ENCODE data around the gene TGFBR1.

TGFBR1 gene

DNA sequence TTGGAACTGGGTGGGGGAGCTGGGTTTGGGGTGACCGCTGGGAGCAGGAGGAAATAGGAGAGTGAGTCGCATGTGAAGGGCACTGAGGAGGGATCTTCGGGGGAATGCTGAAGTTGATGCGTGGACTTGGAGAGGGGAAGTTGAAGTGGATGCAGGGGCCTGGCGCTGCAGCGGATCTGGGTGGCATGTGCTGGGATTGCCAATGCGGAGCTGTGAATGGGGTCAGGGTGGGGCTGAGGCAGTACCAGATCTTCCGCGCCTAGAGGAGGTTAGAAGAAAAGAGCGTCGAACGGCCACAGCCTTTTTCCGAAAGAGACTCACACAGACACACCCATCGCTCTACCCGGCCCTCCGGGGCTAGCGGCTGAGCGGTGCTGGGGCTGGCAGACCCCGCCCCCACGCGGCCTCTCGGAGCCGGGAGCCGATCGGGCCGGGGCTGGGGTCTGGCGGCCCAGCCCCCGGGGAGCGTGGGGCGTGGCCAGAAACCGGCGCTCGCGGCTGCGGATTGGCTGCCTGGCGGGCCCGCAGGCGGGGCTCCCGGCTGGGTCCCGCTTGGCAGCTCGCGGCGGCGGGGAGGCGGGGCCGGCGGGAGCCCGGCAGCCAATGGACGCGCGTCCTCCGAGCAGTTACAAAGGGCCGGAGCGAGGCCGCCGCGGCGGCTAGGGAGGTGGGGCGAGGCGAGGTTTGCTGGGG, at the start of gene TGFBR1:
Gene TGFBR1 (plus strand): TSS at position 655 of the 693 bp plus-strand sequence. CDS start 93 bp downstream, outside the sequence.
- DNase-seq: peak; percentile 91

DNA sequence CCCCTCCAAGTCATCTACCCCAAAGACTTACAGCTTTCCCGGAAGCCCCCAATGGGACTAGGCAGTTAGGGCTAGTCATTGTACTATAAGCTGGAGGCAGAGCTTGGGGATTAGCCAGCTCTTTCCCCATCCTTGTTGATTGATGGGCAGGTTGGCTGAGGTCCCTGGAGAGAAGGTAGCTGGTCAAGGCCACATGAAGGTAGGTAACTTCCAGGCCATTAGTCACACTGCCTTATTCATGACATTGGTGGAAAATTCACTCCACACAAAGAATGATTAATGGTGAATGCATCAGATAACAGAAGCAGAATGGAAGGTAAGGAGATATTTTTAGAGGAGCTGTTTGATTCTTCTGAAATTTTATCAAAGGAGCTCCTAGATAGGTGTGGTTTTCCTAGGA, 49.5 kb upstream of the TGFBR1 start:
- DNase-seq: no peak

DNA sequence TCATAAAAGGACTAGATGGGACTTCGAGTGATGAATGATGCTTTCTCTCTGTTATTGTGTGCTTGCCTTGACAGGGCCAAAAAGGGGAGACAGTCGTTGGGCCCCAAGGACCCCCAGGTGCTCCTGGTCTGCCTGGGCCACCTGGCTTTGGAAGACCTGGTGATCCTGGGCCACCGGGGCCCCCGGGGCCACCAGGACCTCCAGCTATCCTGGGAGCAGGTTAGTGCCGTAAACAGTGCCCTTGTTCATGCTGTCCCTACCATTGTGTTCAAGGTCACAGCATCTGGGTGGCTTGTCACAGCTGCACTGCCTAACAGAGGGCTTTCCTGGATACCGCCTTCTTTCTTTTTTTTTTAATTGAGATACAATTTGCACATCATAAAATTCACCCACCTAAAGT, 48.7 kb upstream of the TGFBR1 start:
- no peak for DNase-seq

DNA sequence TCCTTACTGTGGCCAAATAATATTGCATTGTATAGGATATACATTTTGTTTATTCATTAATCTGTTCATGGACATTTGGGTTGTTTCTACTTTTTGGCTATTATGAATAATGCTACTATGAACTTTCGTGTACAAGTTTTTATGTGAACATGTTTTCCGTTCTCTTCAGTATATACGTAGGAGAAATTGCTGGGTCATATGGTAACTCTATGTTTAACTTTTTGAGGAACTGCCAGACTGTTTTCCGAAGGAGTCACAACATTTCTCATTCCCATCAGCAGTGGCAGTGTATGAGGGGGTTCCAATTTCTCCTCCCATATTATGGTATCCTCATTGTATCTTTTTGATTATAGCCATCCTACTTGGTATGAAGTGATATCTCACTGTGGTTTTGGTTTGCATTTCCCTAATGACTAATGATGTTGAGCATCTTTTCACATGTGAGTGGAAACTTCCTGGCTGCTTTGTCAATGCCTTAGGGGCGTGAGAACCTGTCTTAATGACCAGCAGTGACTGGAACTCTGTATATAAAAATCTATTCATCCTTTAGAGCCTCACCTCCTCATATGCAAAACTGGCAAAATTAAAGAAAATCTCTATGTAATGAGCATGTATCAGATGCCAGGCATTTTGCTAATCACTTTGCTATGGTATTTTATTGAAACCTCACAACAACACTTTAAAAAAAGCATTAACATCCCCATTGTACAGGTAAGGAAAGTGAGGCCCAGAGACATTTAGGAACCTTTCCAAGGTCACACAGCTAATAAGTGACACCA, 47.8 kb upstream of the TGFBR1 start:
- DNase-seq: no peak

DNA sequence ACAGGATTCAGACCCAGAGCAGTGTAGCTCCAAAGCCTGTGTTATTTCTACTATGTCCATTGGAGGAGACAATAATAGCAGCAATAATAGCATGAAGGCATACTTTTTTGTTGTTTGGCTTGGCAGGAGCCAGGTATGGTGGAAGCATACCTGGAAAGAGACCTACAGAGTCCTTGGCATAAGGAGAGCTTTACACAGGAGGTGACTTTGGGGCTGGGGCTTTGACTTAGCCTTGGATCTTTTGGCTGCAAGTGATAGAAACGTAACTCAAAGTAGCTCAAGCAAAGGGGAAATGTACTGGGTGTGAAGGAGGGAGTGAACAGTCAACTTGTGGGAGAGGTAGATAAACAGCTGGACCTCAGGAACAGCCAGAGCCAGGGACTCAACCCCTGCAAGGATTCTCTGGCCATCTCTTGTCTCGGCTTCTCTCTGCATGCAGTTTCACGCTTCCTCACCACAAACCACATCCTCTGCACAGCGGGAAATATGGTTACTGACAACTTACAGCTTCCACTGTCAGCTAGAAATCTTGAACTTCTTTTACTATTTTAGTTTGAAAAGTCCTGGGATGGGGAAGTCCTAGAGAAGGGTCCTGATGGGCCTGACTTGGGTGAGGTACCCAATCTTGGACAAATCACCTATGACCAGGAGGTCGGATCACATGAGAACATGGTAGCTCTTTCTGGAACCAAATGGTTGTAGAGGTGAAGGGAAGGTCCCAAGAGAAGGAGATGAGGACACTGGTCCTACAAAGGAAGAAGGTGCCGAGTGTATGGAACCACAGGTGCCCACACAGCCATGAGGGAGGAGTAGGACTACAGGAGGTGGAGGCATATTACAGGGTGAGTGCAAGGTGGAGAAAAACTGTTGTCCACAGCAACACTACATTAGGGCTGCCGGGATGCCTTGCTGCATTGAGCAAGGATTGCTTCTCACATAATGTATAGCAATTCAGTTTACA, 47.0 kb upstream of the TGFBR1 start:
- DNase-seq: peak; percentile 46

DNA sequence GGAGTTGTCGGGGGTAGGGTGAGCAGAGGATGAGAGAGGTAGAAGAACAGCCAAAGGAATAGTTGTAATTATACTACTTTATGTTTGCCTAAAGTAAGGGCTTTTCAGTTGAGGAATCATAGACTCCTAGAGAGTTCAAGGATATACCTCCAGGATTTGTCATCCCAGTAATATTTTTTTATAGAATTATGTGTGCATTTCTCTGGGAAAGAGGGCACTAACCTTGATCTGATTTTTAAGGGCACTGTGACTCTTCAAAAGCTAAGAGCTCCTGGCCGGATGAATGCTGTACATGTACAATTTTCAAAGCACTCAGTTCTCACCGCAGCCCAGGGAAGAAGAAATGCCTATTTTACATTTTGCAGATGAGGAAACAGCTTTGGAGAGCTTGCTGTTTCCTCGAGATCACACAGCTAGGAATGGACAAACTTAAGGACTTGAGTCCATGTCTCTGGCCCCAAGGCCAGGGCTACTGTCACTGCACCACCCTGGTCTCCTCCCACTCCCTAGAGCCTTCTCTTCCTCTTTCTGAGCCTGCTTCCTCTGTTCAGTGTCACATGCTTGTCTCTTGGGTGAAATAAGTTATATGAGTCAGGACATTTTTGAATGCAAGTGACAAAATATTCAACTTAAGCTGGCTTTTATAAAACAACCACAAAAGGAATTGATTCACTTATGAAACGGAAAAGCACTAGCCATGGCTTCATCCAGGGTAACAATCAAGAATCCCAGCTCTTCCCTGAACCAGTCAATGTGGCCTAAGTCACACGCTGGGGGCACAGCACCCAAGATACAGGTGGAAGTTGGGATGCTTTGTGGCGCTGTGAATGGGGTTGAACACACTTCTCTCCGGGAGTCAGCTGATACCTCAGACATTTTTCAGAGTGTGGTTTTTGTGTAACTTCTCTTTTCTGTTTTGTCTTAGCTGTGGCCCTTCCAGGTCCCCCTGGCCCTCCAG, 45.7 kb upstream of the TGFBR1 start:
- DNase-seq: no peak

DNA sequence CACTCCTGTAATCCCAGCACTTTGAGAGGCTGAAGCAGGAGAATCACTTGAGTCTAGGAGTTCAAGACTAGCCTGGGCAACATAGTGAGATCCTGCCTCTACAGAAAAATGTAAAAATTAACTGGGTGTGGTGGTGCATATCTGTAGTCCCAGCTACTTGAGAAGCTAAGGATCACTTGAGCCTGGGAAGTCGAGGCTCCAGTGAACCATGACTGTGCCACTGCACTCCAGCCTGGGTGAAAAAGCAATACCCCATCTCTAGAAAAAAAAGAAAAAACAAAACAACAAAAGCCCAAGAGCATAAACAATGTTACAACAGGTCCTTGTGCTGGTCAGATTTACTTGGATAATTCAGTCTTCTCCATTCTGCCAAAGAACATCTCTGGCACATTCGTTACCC, 44.3 kb upstream of the TGFBR1 start:
- DNase-seq: no peak

DNA sequence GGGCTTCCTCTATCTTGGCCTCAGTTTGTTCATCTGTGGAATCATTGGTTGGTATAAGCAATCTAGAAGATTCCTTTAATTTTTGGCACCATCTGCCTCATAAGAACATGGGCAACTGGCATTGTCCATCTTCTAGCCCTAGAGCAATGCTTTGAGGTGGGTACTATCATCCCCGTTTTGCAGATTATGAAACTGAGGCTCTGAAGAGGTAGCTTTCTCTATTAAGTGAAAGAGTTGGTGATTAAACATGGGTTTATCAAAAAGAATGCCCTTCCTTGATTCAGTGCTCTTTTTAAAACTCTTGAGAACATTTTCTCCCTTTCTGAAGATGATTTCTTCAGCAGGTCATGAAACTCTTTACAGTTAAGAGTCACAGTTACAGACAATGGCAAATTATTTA, 42.4 kb upstream of the TGFBR1 start:
- DNase-seq: no peak

DNA sequence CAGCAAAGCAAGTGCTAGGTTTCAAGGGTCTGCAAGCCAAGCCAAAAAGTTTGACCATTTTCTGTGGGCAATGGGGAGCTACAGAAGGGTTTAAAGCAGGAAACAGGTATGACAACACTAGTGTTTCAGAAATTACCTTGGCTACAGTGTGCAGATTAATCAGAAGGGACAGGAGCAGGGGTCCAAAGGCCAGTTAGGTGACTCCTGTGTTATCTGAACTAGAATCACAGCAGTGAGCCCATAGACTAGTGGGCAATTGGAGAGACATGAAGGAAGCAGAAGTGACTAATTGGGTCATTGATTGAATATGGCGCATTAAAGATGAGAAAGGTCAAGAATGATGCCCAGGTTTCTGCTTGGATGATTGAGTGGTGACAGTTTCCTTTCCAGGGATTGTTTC, 41.4 kb upstream of the TGFBR1 start:
- DNase-seq: no peak

DNA sequence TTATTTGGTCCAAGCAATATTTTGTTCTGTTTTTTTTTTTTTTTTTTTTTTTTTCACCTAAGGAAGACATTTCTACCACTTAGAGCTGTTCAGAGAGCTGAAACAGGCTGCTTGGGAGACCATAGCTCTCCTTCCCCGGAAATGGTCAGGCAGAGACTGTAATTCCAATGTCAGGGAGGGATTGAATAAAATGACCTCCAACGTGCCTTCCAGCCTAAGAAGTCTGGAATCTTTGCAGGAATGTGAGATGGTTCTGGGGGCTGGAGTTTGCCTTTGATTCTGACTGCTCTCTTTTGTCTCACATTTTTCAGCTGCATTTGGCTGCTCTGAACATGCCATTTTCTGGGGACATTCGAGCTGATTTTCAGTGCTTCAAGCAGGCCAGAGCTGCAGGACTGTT, 38.3 kb upstream of the TGFBR1 start:
- DNase-seq: no peak

DNA sequence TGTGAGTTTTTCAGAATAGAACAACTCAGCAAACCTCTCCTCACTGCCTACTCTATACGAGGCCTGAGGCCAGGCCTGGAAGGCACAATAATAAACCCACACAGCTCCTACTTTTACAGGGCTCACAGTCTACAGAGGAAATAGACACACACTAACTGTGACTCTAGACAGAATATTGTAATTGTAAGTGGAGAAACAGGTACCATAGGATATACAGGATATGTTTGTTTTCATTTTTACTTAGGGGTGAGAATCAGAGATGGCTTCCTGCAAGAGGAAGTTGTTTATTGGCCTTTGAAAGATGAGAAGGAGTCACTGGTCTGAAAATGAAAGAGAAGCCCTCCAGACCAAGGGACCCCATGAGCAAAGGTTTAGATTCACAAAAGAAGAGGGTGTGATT, 35.8 kb upstream of the TGFBR1 start:
- DNase-seq: no peak

DNA sequence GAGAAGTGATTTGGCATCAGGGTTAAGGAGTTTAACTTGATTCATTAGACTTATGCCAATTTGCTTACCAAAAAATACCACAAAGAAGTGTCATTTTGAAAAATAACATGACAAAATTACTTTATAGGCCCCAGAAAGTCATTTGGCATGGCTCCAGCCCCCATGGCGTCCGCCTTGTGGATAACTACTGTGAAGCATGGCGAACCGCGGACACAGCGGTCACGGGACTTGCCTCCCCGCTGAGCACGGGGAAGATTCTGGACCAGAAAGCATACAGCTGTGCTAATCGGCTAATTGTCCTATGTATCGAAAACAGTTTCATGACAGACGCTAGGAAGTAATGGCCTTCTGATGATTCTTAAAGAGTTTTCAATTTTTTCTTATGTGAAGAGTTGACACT, 35.4 kb upstream of the TGFBR1 start:
- no peak for DNase-seq

DNA sequence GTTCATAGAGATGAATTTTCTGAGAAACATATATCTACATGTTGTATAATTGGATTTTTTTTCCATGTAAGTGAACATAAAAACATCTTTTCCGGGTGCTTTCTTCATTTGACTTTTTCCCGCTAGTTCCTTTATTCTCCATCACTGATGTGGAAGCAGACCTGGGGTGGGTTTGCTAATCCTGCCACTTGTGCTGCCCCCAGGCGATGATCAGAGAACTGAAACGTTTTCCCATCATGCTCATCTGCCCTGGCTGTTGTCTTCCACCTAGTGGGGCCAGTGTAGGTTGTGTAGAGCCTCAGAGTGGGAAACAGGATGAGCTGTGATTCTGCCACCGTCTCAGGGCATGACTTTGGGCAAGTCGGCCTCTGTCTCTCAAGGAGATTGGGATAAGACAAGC, 34.2 kb upstream of the TGFBR1 start:
- no peak for DNase-seq

DNA sequence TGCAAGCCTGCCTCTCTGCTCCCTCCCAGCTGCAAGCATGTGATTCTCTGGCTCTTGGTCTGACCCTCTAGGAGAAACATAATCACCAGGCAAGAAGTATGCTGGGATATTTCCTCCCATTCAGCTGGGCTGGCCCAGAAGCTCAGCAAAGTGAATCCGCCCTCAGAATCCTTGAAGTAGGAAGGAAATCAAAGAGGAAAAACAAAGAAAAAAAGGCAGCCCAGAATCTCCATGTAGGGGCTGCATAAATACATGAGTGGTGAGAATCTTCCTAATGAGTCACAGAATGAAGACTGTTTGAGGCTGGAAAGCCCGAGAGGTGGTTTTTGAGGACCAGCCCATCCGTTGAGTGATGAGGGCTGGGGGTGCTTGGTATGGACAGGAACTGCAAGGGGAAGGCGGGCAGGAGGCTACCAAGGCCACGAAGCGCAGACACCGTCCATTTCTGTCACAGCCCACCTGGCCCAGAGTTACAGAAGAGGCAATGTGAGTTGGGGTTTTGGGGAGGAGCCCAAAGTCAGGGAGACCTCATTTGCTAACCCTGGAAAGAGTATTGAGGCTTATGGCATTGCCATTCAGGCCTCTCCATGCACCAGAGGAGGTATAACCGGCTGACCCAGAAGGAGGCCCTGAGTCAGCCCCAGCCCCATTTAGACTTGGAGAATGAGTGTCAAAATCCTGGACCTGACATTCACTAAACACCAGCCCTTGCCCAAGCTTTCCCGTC, 33.4 kb upstream of the TGFBR1 start:
- no peak for DNase-seq

DNA sequence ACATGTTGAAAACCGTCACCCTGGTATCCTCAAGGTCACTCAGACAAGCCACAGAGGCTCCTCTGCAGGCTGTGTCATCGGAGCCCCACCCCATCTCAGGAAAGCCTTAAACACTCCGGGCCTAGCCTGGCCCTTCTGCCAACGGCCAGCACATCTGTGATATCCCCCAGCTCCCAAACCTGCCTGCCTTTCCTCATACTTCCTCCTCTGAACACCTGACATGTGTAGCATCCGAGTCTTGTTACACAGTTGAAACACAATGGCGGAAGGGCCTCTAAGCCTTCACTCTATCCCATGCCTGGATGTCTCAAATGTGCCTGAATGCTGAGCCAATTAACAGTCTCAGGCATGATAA, 32.9 kb upstream of the TGFBR1 start:
- no peak for DNase-seq

DNA sequence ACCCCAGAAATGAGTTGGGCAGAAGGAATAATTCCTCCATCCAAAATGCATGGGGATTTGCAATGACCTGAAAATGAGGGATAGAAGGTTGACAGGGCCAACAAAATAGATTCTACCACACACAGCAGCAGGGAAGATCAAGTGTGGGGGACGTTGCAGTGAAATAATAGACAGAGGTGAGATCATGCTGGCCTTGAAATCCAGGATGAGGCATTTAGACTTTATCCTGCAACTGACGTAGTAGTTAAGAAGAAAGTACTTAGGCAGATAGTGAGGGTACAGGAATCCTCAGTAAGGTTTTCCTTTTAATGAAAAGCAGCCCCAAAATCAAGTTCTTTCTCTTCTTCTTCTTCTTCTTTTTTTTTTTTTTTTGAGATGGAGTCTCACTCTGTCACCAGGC, 31.6 kb upstream of the TGFBR1 start:
- no peak for DNase-seq

DNA sequence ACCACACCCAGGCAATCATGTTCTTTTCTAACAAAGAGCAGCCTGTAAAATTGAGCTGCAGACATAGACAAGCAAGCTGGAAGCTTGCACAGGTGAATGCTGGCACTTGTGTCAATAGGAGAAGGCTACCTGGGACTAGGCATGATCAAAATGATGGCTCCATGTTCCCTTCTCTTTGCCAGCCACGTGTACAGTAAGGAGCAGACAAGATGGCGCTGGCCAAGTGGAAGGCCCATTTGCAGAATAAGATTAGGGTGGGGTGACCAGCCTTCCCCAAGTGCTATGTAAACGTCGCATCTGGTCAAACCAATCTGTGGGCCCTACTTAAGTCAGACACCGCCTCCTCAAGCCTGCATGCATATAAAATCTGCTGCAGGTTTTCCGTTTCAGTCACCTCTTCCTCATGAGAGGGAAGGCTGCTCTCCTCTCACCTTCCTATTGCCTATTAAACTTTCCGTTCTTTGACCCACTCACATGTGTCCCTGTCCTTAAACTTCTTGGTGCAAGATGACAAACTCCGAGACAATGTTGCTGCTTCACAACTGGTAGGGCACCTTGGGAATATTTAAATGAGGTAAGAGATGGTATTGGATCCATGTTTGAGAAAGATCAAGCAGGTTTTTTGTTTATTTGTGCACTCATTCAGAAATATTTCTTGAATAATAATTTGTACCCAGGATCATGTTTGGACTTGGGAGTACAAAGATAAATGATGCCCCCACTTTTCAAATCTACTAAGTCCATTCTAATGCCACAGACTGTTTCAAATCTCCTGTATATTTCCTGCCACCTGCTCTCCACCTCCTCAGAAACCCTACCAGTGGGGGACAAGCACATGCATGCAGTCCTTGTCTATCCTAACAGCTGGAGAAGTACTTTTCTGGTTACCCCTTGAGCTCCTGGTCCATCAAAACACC, 30.7 kb upstream of the TGFBR1 start:
- no peak for DNase-seq

DNA sequence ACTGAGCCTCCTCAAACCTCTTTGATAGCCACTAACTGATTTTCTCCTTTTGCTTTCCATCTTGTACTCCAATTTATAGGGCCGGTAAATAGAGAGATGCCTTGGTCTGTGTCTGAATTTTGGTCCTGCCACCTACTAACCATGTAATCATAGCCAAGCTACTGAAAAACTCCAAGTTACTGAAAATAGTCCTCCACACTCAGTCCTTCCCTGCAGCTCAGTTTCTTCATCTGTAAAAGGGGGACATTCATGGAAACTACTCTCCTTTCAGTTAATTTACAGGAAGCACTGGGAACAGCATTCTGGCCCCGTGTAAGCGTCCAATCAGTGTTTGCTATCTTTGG, 30.0 kb upstream of the TGFBR1 start:
- no peak for DNase-seq

DNA sequence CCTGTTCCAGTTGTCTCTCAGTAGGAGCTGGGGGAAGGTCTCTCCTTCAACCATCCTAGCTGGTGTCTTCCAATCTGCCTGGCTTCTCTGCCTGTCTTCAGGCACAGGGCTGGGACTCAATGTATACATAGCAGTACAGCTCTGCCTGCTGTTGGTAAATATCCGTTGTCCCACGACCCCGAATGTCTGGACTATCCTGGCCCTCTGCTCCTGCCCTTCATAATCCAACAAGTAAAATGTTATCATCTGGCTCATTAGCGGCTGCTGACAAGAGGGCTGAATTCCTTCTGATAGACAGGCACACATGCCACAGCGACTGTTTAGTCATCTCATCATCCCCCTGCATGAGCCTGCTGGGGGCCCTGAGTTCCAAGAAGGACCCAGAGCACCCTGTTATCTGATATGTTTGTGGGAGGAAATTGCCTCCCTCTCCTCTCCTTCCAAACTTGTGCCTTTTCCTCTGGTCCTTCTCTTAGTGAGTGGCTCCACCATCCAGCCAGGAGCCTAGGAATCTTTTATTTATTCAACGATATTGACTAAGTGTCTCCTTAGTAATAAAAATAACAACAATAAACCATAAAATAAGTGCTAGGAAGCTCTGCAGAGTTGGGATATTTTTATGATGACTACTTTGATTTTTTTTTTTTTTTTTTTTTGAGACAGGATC, 29.5 kb upstream of the TGFBR1 start:
- no peak for DNase-seq

DNA sequence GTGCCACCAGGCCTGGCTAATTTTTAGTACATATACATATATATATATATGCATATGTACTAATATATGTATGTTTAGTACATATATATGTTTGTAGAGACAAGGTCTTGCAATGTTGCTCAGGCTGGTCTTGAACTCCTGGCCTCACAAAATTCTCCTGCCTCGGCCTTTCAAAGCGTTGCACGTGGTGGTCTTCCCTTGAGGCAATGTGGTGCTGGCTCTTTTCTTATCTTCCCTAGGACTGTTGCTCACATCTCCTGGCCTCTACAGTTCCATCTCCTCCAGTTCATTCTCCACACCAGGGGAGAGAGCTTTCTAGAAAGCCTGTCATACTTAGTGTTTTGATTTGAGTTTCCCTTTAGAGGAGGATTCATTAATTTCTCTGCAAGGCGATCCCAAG, 28.9 kb upstream of the TGFBR1 start:
- no peak for DNase-seq

Data from stimulated activated CD4-positive, alpha-beta T cell treated with anti-CD3 and anti-CD28 coated beads, Interleukin-4, amount 100 ng/mL, for 1 hour (primary cell).